ENCODE data around the gene LLGL2.

The LLGL2 gene

GRCh38 chr17:75596320-75597087 is 71.0 kb downstream of the LLGL2 start:
- no peak overlapping the region for H3K4me3 ChIP-seq (ENCODE audit: severe bottlenecking)
- TF ChIP-seq CTCF (IDR thresholded peaks at IDR 0.05; ENCODE audit: poor library complexity, severe bottlenecking): no peak
- H3K9me3 ChIP-seq (ENCODE audit: severe bottlenecking): no peaks in the 10 kb centered on the region
- DNase-seq (ENCODE audit: low spot score) (no peak), ATAC-seq (ENCODE audit: low read depth) (no peak)
- H3K27me3 ChIP-seq (ENCODE audit: insufficient read depth, poor library complexity, severe bottlenecking): no peaks in the 10 kb centered on the region
- no peaks in the 10 kb centered on the region for H3K36me3 ChIP-seq (ENCODE audit: low read depth)
- no peak overlapping the region for H3K27ac ChIP-seq (ENCODE audit: poor library complexity, severe bottlenecking)
- no peaks in the 10 kb centered on the region for H3K4me1 ChIP-seq (ENCODE audit: insufficient read depth, poor library complexity, severe bottlenecking)

- H3K9me3 ChIP-seq (ENCODE audit: severe bottlenecking): no peaks in the 10 kb centered on the region
- no peak overlapping the region for H3K4me3 ChIP-seq (ENCODE audit: severe bottlenecking)
- no peaks in the 10 kb centered on the region for H3K27me3 ChIP-seq (ENCODE audit: insufficient read depth, poor library complexity, severe bottlenecking)
- TF ChIP-seq CTCF (IDR thresholded peaks at IDR 0.05; ENCODE audit: poor library complexity, severe bottlenecking): peak; percentile 69
- no peaks in the 10 kb centered on the region for H3K4me1 ChIP-seq (ENCODE audit: insufficient read depth, poor library complexity, severe bottlenecking)
- peak; percentile 66 for DNase-seq (ENCODE audit: low spot score)
- no peak overlapping the region for H3K27ac ChIP-seq (ENCODE audit: poor library complexity, severe bottlenecking)
- no peaks in the 10 kb centered on the region for H3K36me3 ChIP-seq (ENCODE audit: low read depth)
- peak; percentile 30; the same call in 1 of the 3 replicates for ATAC-seq (ENCODE audit: low read depth)
These were observed 75.8 kb downstream of the LLGL2 start for GRCh38 chr17:75601057-75601987.

- Histone ChIP-seq H3K27me3 (ENCODE audit: insufficient read depth, poor library complexity, severe bottlenecking) (no peaks in the 10 kb centered on the region), H3K4me1 (ENCODE audit: insufficient read depth, poor library complexity, severe bottlenecking) (no peaks in the 10 kb centered on the region), H3K36me3 (ENCODE audit: low read depth) (no peaks in the 10 kb centered on the region), H3K9me3 (ENCODE audit: severe bottlenecking) (no peaks in the 10 kb centered on the region), H3K27ac (ENCODE audit: poor library complexity, severe bottlenecking) (no peak overlapping the region), H3K4me3 (ENCODE audit: severe bottlenecking) (no peak overlapping the region)
- peak; percentile 63 for DNase-seq (ENCODE audit: low spot score)
- no peak for TF ChIP-seq CTCF (IDR thresholded peaks at IDR 0.05; ENCODE audit: poor library complexity, severe bottlenecking)
- ATAC-seq (ENCODE audit: low read depth): no peak
These were observed 77.1 kb downstream of the LLGL2 start for GRCh38 chr17:75602644-75603043.

- Histone ChIP-seq H3K27me3 (ENCODE audit: insufficient read depth, poor library complexity, severe bottlenecking) (no peaks in the 10 kb centered on the region), H3K36me3 (ENCODE audit: low read depth) (no peaks in the 10 kb centered on the region), H3K4me1 (ENCODE audit: insufficient read depth, poor library complexity, severe bottlenecking) (no peaks in the 10 kb centered on the region), H3K4me3 (ENCODE audit: severe bottlenecking) (no peak overlapping the region), H3K9me3 (ENCODE audit: severe bottlenecking) (no peaks in the 10 kb centered on the region), H3K27ac (ENCODE audit: poor library complexity, severe bottlenecking) (no peak overlapping the region)
- ATAC-seq (ENCODE audit: low read depth) (no peak), DNase-seq (ENCODE audit: low spot score) (no peak)
- no peak for TF ChIP-seq CTCF (IDR thresholded peaks at IDR 0.05; ENCODE audit: poor library complexity, severe bottlenecking)
These were observed 77.6 kb downstream of the LLGL2 start for GRCh38 chr17:75603123-75603522.

Data from RWPE2 (cell line).